H1 (cell line): ENCODE measurements around the gene UBA3. TPM values are rescaled to one million over a fixed set of nuclear protein-coding genes. Genes with fewer than 3 reads are reported as not detected.
A peak's percentile ranks its signal among the peaks of the same experiment; 100 is the strongest.

Source experiments
- CTCF ChIA-PET: fragments of 300-600 bp; sonication (Branson Sonifier 250); formaldehyde crosslinking; loops from one replicate; lab custom pipeline; 2021; ENCODE audit not compliant: partially characterized antibody; lab: Charles Lee
- POLR2A ChIA-PET: fragments of 300-600 bp; sonication (Branson Sonifier 250); formaldehyde crosslinking; loops from one replicate; lab custom pipeline; 2021; ENCODE audit warnings: inconsistent platforms; ENCODE audit not compliant: partially characterized antibody; lab: Charles Lee
- DNase-seq, 2 experiments: peaks; one replicate each; pipeline versions ENCODE4 v3.0.0 to v3.0.0-alpha.2; 2010 to 2022; ENCODE audit warnings: low spot score in 2 of 2, low read depth in 1 of 2, mixed read lengths in 1 of 2
- FAIRE-seq: peaks from 2 replicates; lab custom pipeline; 2011; peaks lifted over from hg19 to GRCh38; lab: Jason Lieb, UNC
- H2AFZ ChIP-seq: 2 replicates; pipeline ENCODE4 v1.8.1; 2012; ENCODE audit warnings: low read length, inconsistent platforms
- H2AK5ac ChIP-seq: 2 replicates; pipeline ENCODE4 v1.6.1; 2013; ENCODE audit warnings: low read depth, low read length
- H2BK120ac ChIP-seq: replicated peaks from 2 replicates; pipeline ENCODE3; 2013; ENCODE audit warnings: low read depth, low read length, inconsistent platforms
- H2BK12ac ChIP-seq: 2 replicates; pipeline ENCODE4 v1.6.1; 2013; ENCODE audit warnings: low read depth, low read length
- H2BK15ac ChIP-seq: 2 replicates; pipeline ENCODE4 v1.6.1; 2013; ENCODE audit warnings: low read length
- H2BK20ac ChIP-seq: 2 replicates; pipeline ENCODE4 v1.6.1; 2013; ENCODE audit warnings: low read length
- H2BK5ac ChIP-seq: 2 replicates; pipeline ENCODE4 v1.6.1; 2013; ENCODE audit warnings: low read depth, low read length
- H3K14ac ChIP-seq: 2 replicates; pipeline ENCODE4 v1.6.1; 2013; ENCODE audit warnings: inconsistent platforms; ENCODE audit not compliant: insufficient read length
- H3K18ac ChIP-seq: 2 replicates; pipeline ENCODE4 v1.6.1; 2013; ENCODE audit warnings: low read length; ENCODE audit errors: extremely low read depth
- H3K23ac ChIP-seq: 2 replicates; pipeline ENCODE4 v1.6.1; 2013; ENCODE audit warnings: inconsistent platforms; ENCODE audit not compliant: insufficient read length
- H3K23me2 ChIP-seq: 2 replicates; pipeline ENCODE4 v1.6.1; 2013; ENCODE audit warnings: low read depth, low read length
- H3K27ac ChIP-seq: 2 replicates; pipeline ENCODE4 v1.6.1; 2011; ENCODE audit warnings: low read depth, low read length, inconsistent platforms
- H3K27me3 ChIP-seq, 4 experiments: replicated peaks in 1 of 4; 1 replicate in 1 of 4; 2 replicates in 3 of 4; pipeline versions ENCODE4 v1.6.1 to v1.8.1; 2011 to 2013; ENCODE audit warnings: low read length in 3 of 4, mild to moderate bottlenecking in 3 of 4, inconsistent platforms in 2 of 4, mixed read lengths in 2 of 4, moderate library complexity in 1 of 4; ENCODE audit not compliant: control insufficient read depth in 3 of 4, insufficient read depth in 3 of 4; ENCODE audit errors: extremely low read depth in 1 of 4
- H3K36me3 ChIP-seq, 4 experiments: 2 replicates each; pipeline versions ENCODE4 v1.6.1 to v1.8.1; 2011 to 2013; ENCODE audit warnings: mild to moderate bottlenecking in 4 of 4, low read length in 3 of 4, moderate library complexity in 2 of 4, control low read depth in 1 of 4, inconsistent platforms in 1 of 4; ENCODE audit not compliant: insufficient read depth in 4 of 4, control insufficient read depth in 2 of 4
- H3K4ac ChIP-seq: replicated peaks from 2 replicates; pipeline ENCODE3; 2013; ENCODE audit warnings: low read length, low read depth, mixed read lengths, inconsistent platforms; ENCODE audit not compliant: insufficient read length
- H3K4me1 ChIP-seq, 4 experiments: replicated peaks in 1 of 4; 1 replicate in 1 of 4; 2 replicates in 3 of 4; pipeline versions ENCODE4 v1.6.1 to v1.8.1; 2011 to 2013; ENCODE audit warnings: low read length in 3 of 4, inconsistent platforms in 2 of 4, mixed read lengths in 1 of 4; ENCODE audit not compliant: insufficient read depth in 4 of 4, control insufficient read depth in 3 of 4
- H3K4me2 ChIP-seq, 2 experiments: 2 replicates each; pipeline versions ENCODE4 v1.6.1 to v1.8.1; 2011 to 2013; ENCODE audit warnings: low read depth in 2 of 2, low read length in 2 of 2, control low read depth in 1 of 2, inconsistent platforms in 1 of 2, mild to moderate bottlenecking in 1 of 2; ENCODE audit not compliant: insufficient read depth in 1 of 2
- H3K4me3 ChIP-seq, 4 experiments: fragments of 200-600, 300-600 bp in 1 of 4; sonication (generic), shearing (Covaris generic), sonication (Bioruptor Twin) in 1 of 4; 2 replicates each; pipeline versions ENCODE4 v1.5.1 to v1.8.1; 2011 to 2016; ENCODE audit warnings: low read length in 4 of 4, low read depth in 3 of 4, control low read depth in 2 of 4, inconsistent platforms in 2 of 4, mild to moderate bottlenecking in 2 of 4, mixed read lengths in 1 of 4, moderate library complexity in 1 of 4; ENCODE audit not compliant: insufficient read depth in 2 of 4; ENCODE audit errors: extremely low read depth in 1 of 4
- H3K56ac ChIP-seq: replicated peaks from 2 replicates; pipeline ENCODE3; 2013; ENCODE audit warnings: low read depth, mild to moderate bottlenecking, mixed read lengths, low read length, inconsistent platforms; ENCODE audit not compliant: insufficient read length
- H3K79me1 ChIP-seq: 2 replicates; pipeline ENCODE4 v1.6.1; 2013; ENCODE audit warnings: low read depth, low read length, control low read depth
- H3K79me2 ChIP-seq, 2 experiments: 2 replicates each; pipeline versions ENCODE4 v1.6.1 to v1.8.1; 2012 to 2013; ENCODE audit warnings: low read length in 2 of 2, mild to moderate bottlenecking in 2 of 2, inconsistent platforms in 1 of 2; ENCODE audit not compliant: insufficient read depth in 2 of 2, control insufficient read depth in 1 of 2
- H3K9ac ChIP-seq, 4 experiments: replicated peaks in 1 of 4; 1 replicate in 1 of 4; 2 replicates in 3 of 4; pipeline versions ENCODE4 v1.6.1 to v1.8.1; 2011 to 2013; ENCODE audit warnings: low read depth in 3 of 4, low read length in 3 of 4, control low read depth in 2 of 4, mild to moderate bottlenecking in 2 of 4, moderate library complexity in 2 of 4, inconsistent platforms in 1 of 4; ENCODE audit errors: extremely low read depth in 1 of 4
- H3K9me3 ChIP-seq, 2 experiments: 2 replicates each; pipeline versions ENCODE4 v1.6.1 to v1.8.1; 2012 to 2013; ENCODE audit warnings: mild to moderate bottlenecking in 2 of 2, moderate library complexity in 2 of 2, control low read depth in 1 of 2, inconsistent platforms in 1 of 2, low read depth in 1 of 2, low read length in 1 of 2, mixed read lengths in 1 of 2; ENCODE audit not compliant: insufficient read depth in 2 of 2
- H4K20me1 ChIP-seq, 2 experiments: replicated peaks in 1 of 2; 2 replicates each; pipeline versions ENCODE3 to v1.8.1; 2011 to 2013; ENCODE audit warnings: inconsistent platforms in 2 of 2, low read length in 2 of 2, mild to moderate bottlenecking in 1 of 2; ENCODE audit not compliant: insufficient read depth in 2 of 2, control insufficient read depth in 1 of 2
- H4K5ac ChIP-seq: 2 replicates; pipeline ENCODE4 v1.6.1; 2013; ENCODE audit warnings: low read length, low read depth, mixed read lengths, inconsistent platforms; ENCODE audit not compliant: insufficient read length
- H4K8ac ChIP-seq: 2 replicates; pipeline ENCODE4 v1.8.0; 2013; ENCODE audit warnings: mild to moderate bottlenecking, moderate library complexity, low read length, inconsistent platforms; ENCODE audit not compliant: insufficient read depth; ENCODE audit errors: extremely low read depth
- H4K91ac ChIP-seq: replicated peaks from 2 replicates; pipeline ENCODE3; 2013; ENCODE audit warnings: low read length, mixed read lengths, inconsistent platforms; ENCODE audit not compliant: insufficient read length
- EGR1 ChIP-seq: IDR thresholded peaks from 2 replicates; pipeline ENCODE4 v1.6.1; 2011; ENCODE audit warnings: low read depth, low read length, borderline replicate concordance
- GABPA ChIP-seq: IDR thresholded peaks from 2 replicates; pipeline ENCODE4 v1.6.1; 2011; ENCODE audit warnings: mild to moderate bottlenecking, low read length, moderate library complexity, borderline replicate concordance; ENCODE audit not compliant: insufficient read depth
- JUND ChIP-seq: IDR thresholded peaks from 2 replicates; pipeline ENCODE4 v1.6.1; 2011; ENCODE audit warnings: mild to moderate bottlenecking, improper control_type of control experiment, low read length
- KDM4A ChIP-seq: IDR thresholded peaks from one replicate; pipeline ENCODE4 v1.7.1; 2012; ENCODE audit warnings: low read depth, mild to moderate bottlenecking, moderate library complexity, low read length, inconsistent platforms; ENCODE audit not compliant: severe bottlenecking
- POLR2A ChIP-seq, 2 experiments: IDR thresholded peaks; 1 replicate in 1 of 2; 2 replicates in 1 of 2; pipeline ENCODE4 v1.6.1; 2011; ENCODE audit warnings: low read depth in 2 of 2, low read length in 2 of 2, mild to moderate bottlenecking in 2 of 2; ENCODE audit errors: control extremely low read depth in 1 of 2
- POLR2AphosphoS5 ChIP-seq: IDR thresholded peaks from 2 replicates; pipeline ENCODE4 v1.6.1; 2011; ENCODE audit warnings: low read depth, low read length
- RBBP5 ChIP-seq: IDR thresholded peaks from 2 replicates; pipeline ENCODE4 v1.7.1; 2012; ENCODE audit warnings: low read depth, mild to moderate bottlenecking, inconsistent platforms, low read length, moderate library complexity, borderline replicate concordance
- TAF1 ChIP-seq: IDR thresholded peaks from 2 replicates; pipeline ENCODE4 v1.6.1; 2011; ENCODE audit warnings: mild to moderate bottlenecking, low read depth, low read length
- TAF7 ChIP-seq: optimal IDR thresholded peaks from 2 replicates; pipeline ENCODE3; 2011; ENCODE audit warnings: low read depth, mild to moderate bottlenecking, inconsistent platforms, low read length, moderate library complexity, borderline replicate concordance
- WGBS, 2 experiments: shearing (Covaris generic) in 1 of 2; methylation state at CpG; one replicate each; pipeline versions ENCODE4 v1.1.6 to v1.1.7; 2013 to 2015; ENCODE audit warnings: low lambda C conversion rate in 2 of 2, mixed read lengths in 2 of 2, inconsistent platforms in 1 of 2, low coverage in 1 of 2, missing lambda C conversion rate in 1 of 2; ENCODE audit not compliant: insufficient replicate concordance in 2 of 2, insufficient coverage in 1 of 2, insufficient read length in 1 of 2; ENCODE audit errors: extremely low coverage in 1 of 2, missing lambda C conversion rate in 1 of 2; 5-methylcytosine and 5-hydroxymethylcytosine counted together
- polyA plus RNA-seq, 7 experiments: library from polyadenylated mRNA; depleted of rRNA in 3 of 7; stranded (reverse) in 5 of 7; unstranded in 2 of 7; fragments of >200 nt in 5 of 7; fragments of 200-250 nt in 2 of 7; gene quantifications; 1 replicate in 5 of 7; 2 replicates in 1 of 7; 4 replicates in 1 of 7; pipeline versions ENCODE4 v1.2.1 to v1.2.3, GENCODE V29; 2011 to 2013; ENCODE audit warnings: missing spikeins in 2 of 7, mixed read lengths in 2 of 7
- total RNA-seq: library from RNA; stranded (reverse); fragmentation: NEBNext Ultra II Directional; extraction: Animal tissue kit (Norgen Biotek cat#: 25700); gene quantifications from 2 replicates; pipeline ENCODE4 v1.2.1, GENCODE V29; 2021

The UBA3 gene
- total and polyA plus RNA-seq, 2 of the 8 experiments (the other 6 are each of a cell fraction or from before 2014, with no cell fraction given), result 40.8 to 97.8 TPM

DNA sequence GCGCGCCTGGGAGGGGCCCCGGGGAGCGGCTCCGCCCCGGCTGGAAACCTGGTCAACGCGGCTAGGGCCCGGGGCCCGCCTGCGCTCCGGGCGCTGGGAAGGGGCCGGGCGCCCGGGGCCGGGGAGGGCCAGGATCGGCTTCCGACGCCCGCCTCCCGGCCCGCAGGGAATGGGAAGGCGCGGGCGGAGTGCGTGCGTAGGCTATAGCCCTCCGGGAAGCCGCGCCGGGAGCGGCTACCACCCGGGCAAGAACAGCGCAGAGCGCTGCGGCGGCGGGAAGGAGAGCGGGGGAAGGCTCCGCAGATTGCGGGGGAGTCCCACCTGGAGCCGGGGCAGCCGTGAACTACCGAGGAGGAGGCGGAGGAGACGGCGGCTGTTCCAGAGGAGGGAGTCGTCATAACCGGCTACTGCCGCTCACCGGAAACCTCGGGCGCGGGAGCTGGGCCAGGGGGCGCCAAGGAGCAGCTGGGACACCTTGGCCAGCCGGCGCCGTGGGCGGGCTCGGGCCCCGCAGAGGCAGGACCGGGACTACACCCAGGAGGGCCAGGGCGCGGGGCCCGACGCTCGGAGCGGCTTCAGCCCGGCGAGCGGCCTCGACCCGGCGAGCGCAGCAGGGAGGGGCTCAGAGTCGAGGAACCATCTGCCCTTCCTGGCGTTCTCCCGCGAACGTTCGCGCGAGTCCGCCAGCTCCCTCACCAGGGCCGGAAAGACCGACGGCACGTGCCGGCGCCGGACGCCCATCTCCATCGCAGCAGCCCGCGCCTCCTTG, 66.7 kb downstream of the UBA3 start, which contains the start of gene EOGT:
Gene EOGT, minus strand, starts transcription at position 432 of the 769 bp plus-strand sequence. CDS start 3,838 bp downstream, outside the sequence.
- Histone ChIP-seq H3K9me3 (no peaks in the 10 kb centered on the region), H3K36me3 (no peaks in the 10 kb centered on the region)
- TF ChIP-seq GABPA, result 0 out of 2 replicates have a peak, but pooled peaks have one; percentile 59
- TF ChIP-seq KDM4A, result peak; percentile 75
- peak; percentile 69; the same call in 1 of the 2 replicates for TF ChIP-seq RBBP5
- TF ChIP-seq JUND, result 0 out of 2 replicates have a peak, but pooled peaks have one; percentile 40
- TF ChIP-seq TAF1, result peak; percentile 80
- TF ChIP-seq POLR2A (IDR thresholded peaks at IDR 0.05; ENCODE audit: control extremely low read depth in 1 of 2, low read depth in 2 of 2, low read length in 2 of 2), result peak; percentile 49 to 82
- peak; percentile 77; the same call in 1 of the 2 replicates for TF ChIP-seq POLR2AphosphoS5
- peak; percentile 47 for TF ChIP-seq TAF7
- peak; percentile 42; the same call in 1 of the 2 replicates for TF ChIP-seq EGR1

More for the DNA sequence above, 66.7 kb downstream of the UBA3 start, which contains the start of gene EOGT:
- H3K9ac ChIP-seq, result peak within 1 kb of the TSS; percentile 42 to 77 (median 72)
- H3K14ac ChIP-seq, result no peak within 1 kb of the TSS
- DNase-seq (peak; percentile 49 to 91), FAIRE-seq (no peak)
- no peak within 1 kb of the TSS for H2BK20ac ChIP-seq
- peaks cover 6 to 19% (median 9%) of the 10 kb centered on the region in 4 experiments for H3K4me1 ChIP-seq
- no peak within 1 kb of the TSS for H3K4ac ChIP-seq
- H3K27me3 ChIP-seq, result peaks cover 0 to 4% (median 0%) of the 10 kb centered on the region in 4 experiments; a peak in 2 of 7 replicates
- no peaks in the 10 kb centered on the region for H4K20me1 ChIP-seq
- H3K23ac ChIP-seq, result no peak within 1 kb of the TSS
- H2BK5ac ChIP-seq, result peak within 1 kb of the TSS; percentile 40; the same call in 1 of the 2 replicates
- peak within 1 kb of the TSS; percentile 79 for H4K91ac ChIP-seq
- H3K79me2 ChIP-seq, result no peaks in the 10 kb centered on the region
- H3K23me2 ChIP-seq, result peaks cover 4% of the 10 kb centered on the region
- H2BK12ac ChIP-seq, result peak within 1 kb of the TSS; percentile 89; the same call in 1 of the 2 replicates
- H4K5ac ChIP-seq, result peak within 1 kb of the TSS; percentile 30
- 2% methylated on average over 52 of the region's 96 CpGs; no CpG with 5 or more reads in 1 of the 2 experiments for WGBS, 2 experiments
- H3K27ac ChIP-seq, result peak within 1 kb of the TSS; percentile 56
- H3K79me1 ChIP-seq, result no peaks in the 10 kb centered on the region
- peak within 1 kb of the TSS; percentile 38 to 82 (median 56) for H3K4me3 ChIP-seq
- H3K4me2 ChIP-seq, result peak within 1 kb of the TSS; percentile 44 to 69
- CTCF ChIA-PET, result interaction anchor here (0.9 to 1.0 kb wide), 2 partner anchors 39 to 43 kb away, joined by 4 to 5 read pairs; no protein-coding TSS in a partner anchor
- H2AK5ac ChIP-seq, result no peak within 1 kb of the TSS
- H2AFZ ChIP-seq, result peak within 1 kb of the TSS; percentile 80; the same call in 1 of the 2 replicates
- peak within 1 kb of the TSS; percentile 90 for H4K8ac ChIP-seq
- peak within 1 kb of the TSS; percentile 93 for H3K18ac ChIP-seq
- H2BK15ac ChIP-seq, result peak within 1 kb of the TSS; percentile 41; the same call in 1 of the 2 replicates
- POLR2A ChIA-PET, result interaction anchor here (0.8 to 2.9 kb wide), 9 partner anchors 8 to 100 kb away, joined by 3 to 19 read pairs (median 4); partner anchors contain the start of genes ARL6IP5, TMF1 and UBA3
- H3K56ac ChIP-seq, result peak within 1 kb of the TSS; percentile 63
- H2BK120ac ChIP-seq, result no peak within 1 kb of the TSS
